GM12878 (cell line): ENCODE measurements around the gene MIXL1. TPM values are rescaled to one million over a fixed set of nuclear protein-coding genes. Genes with fewer than 3 reads are reported as not detected.

ENCODE experiments used
- ATAC-seq: fragments of 200-7000 bp; cut with Tn5 transposase; 3 replicates; pipeline ENCODE4 v1.9.1; 2020; ENCODE audit warnings: mild to moderate bottlenecking, moderate library complexity
- BruUV-seq: library from RNA; stranded (reverse); fragments of 400-500 nt; replicated peaks from 2 replicates; lab custom pipeline; 2021; lab: Mats Ljungman, UMichigan
- CTCF ChIA-PET: fragments of 300-600 bp; sonication (Branson Sonifier 250); formaldehyde crosslinking; extraction: SDS; loops from one replicate; lab custom pipeline; 2021; ENCODE audit warnings: inconsistent platforms; lab: Yijun Ruan, JAX
- POLR2A ChIA-PET: fragments of 350-600 bp; formaldehyde crosslinking; extraction: SDS; loops from one replicate; lab custom pipeline; 2021; ENCODE audit warnings: inconsistent platforms; lab: Charles Lee
- RAD21 ChIA-PET: fragments of 300-600 bp; sonication (Branson Sonifier 250); formaldehyde crosslinking; loops from one replicate; lab custom pipeline; 2023; ENCODE audit warnings: antibody characterized with exemption; ENCODE audit not compliant: unreplicated experiment; lab: Charles Lee
- SMC1A ChIA-PET: fragments of 300-600 bp; sonication (Branson Sonifier 250); formaldehyde crosslinking; loops from one replicate; lab custom pipeline; 2023; ENCODE audit not compliant: unreplicated experiment, uncharacterized antibody; lab: Charles Lee
- DNase-seq: peaks from one replicate; pipeline ENCODE4 v3.0.0-alpha.2; 2011; ENCODE audit warnings: low read depth, low spot score
- FAIRE-seq: peaks from 3 replicates; lab custom pipeline; 2011; peaks lifted over from hg19 to GRCh38; lab: Jason Lieb, UNC
- H2AFZ ChIP-seq: 2 replicates; pipeline ENCODE4 v1.6.0; 2011; ENCODE audit warnings: low read depth, low read length, control low read depth; ENCODE audit not compliant: control insufficient read depth
- H3K27ac ChIP-seq: 2 replicates; pipeline ENCODE4 v1.5.1; 2011; ENCODE audit warnings: control low read depth; ENCODE audit not compliant: control insufficient read depth, insufficient read depth
- H3K27me3 ChIP-seq, 2 experiments: replicated peaks in 1 of 2; 2 replicates each; pipeline versions ENCODE4 v1.6.0 to v1.6.1; 2011; ENCODE audit warnings: low read length in 1 of 2; ENCODE audit not compliant: control insufficient read depth in 2 of 2, insufficient read depth in 2 of 2
- H3K36me3 ChIP-seq, 2 experiments: 2 replicates each; pipeline ENCODE4 v1.5.1; 2011; ENCODE audit warnings: low read length in 1 of 2; ENCODE audit not compliant: control insufficient read depth in 2 of 2, insufficient read depth in 2 of 2
- H3K4me1 ChIP-seq: 2 replicates; pipeline ENCODE4 v1.6.1; 2011; ENCODE audit warnings: mild to moderate bottlenecking, low read length, moderate library complexity, mixed read lengths; ENCODE audit not compliant: control insufficient read depth, insufficient read depth
- H3K4me2 ChIP-seq: 2 replicates; pipeline ENCODE4 v1.6.0; 2011; ENCODE audit warnings: control low read depth; ENCODE audit not compliant: control insufficient read depth, insufficient read depth
- H3K4me3 ChIP-seq: fragments of 200-600 bp; sonication (generic); 2 replicates; pipeline ENCODE4 v1.5.1; 2016
- H3K79me2 ChIP-seq: 2 replicates; pipeline ENCODE4 v1.6.0; 2011; ENCODE audit warnings: low read length; ENCODE audit not compliant: control insufficient read depth, insufficient read depth
- H3K9ac ChIP-seq: 2 replicates; pipeline ENCODE4 v1.8.0; 2011; ENCODE audit warnings: low read length, control low read depth, mixed read lengths; ENCODE audit not compliant: control insufficient read depth, insufficient read depth
- H3K9me3 ChIP-seq: replicated peaks from 3 replicates; pipeline ENCODE4 v1.5.1; 2011; ENCODE audit warnings: mild to moderate bottlenecking, low read length; ENCODE audit not compliant: control insufficient read depth, insufficient read depth
- H4K20me1 ChIP-seq: 2 replicates; pipeline ENCODE4 v1.6.0; 2011; ENCODE audit not compliant: control insufficient read depth, insufficient read depth
- KLF5 ChIP-seq: fragments of 450-650 bp; IDR thresholded peaks from 2 replicates; pipeline ENCODE4 v1.6.1; 2014; ENCODE audit warnings: mild to moderate bottlenecking; ENCODE audit not compliant: partially characterized antibody
- MTA3 ChIP-seq: IDR thresholded peaks from 2 replicates; pipeline ENCODE4 v1.6.1; 2012; ENCODE audit warnings: low read length, inconsistent platforms, borderline replicate concordance
- NBN ChIP-seq: fragments of 450-650 bp; IDR thresholded peaks from 2 replicates; pipeline ENCODE4 v1.6.1; 2016
- NR2C2 ChIP-seq: IDR thresholded peaks from 2 replicates; pipeline ENCODE4 v1.6.1; 2011; ENCODE audit warnings: borderline replicate concordance, low read depth; ENCODE audit not compliant: control insufficient read depth, insufficient read length
- NRF1 ChIP-seq: conservative IDR thresholded peaks from 2 replicates; pipeline ENCODE4 v1.6.1; 2011; ENCODE audit warnings: mild to moderate bottlenecking, low read depth, low read length, improper control_type of control experiment
- RCOR1 ChIP-seq: conservative IDR thresholded peaks from 2 replicates; pipeline ENCODE4 v1.6.1; 2012; ENCODE audit warnings: low read depth, low read length, improper control_type of control experiment
- SPI1 ChIP-seq: IDR thresholded peaks from 2 replicates; pipeline ENCODE4 v1.6.1; 2011; ENCODE audit warnings: low read depth, mild to moderate bottlenecking, low read length, moderate library complexity, borderline replicate concordance; ENCODE audit not compliant: insufficient read depth
- WGBS: methylation state at CpG from one replicate; pipeline ENCODE4 v1.1.6; 2016; ENCODE audit warnings: low lambda C conversion rate; ENCODE audit not compliant: insufficient replicate concordance, insufficient coverage; ENCODE audit errors: missing lambda C conversion rate; 5-methylcytosine and 5-hydroxymethylcytosine counted together
- in situ Hi-C: fragments of 300-500 bp; cut with MboI; formaldehyde crosslinking; loops from 9 replicates; pipeline ENCODE4 v1.14.3; 2018; ENCODE audit warnings: mixed read lengths
- intact Hi-C: fragments of 100-400 bp; cut with micrococcal nuclease; formaldehyde crosslinking; loops from one replicate; pipeline ENCODE4 v1.14.2; 2022; ENCODE audit not compliant: unreplicated experiment
- polyA plus RNA-seq, 11 experiments: library from polyadenylated mRNA; depleted of rRNA in 4 of 11; unstranded in 6 of 11; stranded (reverse) in 5 of 11; fragments of >200 nt; fragmentation: Nextera tagmentation in 4 of 11; fragmentation: Illumina TruSeq in 1 of 11; extraction: Ambion mirVana in 4 of 11; extraction: Trizol in 1 of 11; gene quantifications; 1 replicate in 1 of 11; 2 replicates in 10 of 11; pipeline versions ENCODE4 v1.2.1 to v1.2.3, GENCODE V29; 2011 to 2016; ENCODE audit warnings: inconsistent platforms in 2 of 11, missing spikeins in 2 of 11, low read depth in 1 of 11
- total RNA-seq, 4 experiments: library from RNA; depleted of rRNA in 3 of 4; stranded (reverse); fragments of >200 nt in 3 of 4; fragmentation: Illumina TruSeq in 1 of 4; extraction: Trizol in 1 of 4; gene quantifications; 2 replicates each; pipeline versions ENCODE4 v1.2.1 to v1.2.3, GENCODE V29; 2013 to 2021

MIXL1 gene
- total and polyA plus RNA-seq, 10 of the 15 experiments (the other 5 are each of a cell fraction or from before 2014, with no cell fraction given) = 0.11 to 0.25 (median 0.20) TPM; not detected in 2

DNA sequence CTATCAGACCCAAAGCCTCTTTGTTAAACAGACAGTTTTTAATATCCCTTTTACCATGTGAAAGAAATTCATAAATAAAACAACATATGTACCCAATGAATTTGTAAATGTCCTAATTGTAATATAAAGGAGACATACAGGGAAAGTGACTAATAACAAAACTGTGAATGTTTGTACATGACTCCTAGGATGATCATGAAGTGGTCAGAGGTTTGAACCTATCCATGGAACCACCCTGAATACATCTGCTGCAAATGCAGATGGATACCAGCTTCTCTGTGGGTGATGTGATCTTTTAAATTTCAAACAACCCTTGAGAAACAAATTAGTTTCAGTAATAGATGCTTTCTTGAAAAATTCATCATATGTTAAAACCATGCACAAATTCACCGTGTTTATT is 20.2 kb upstream of the MIXL1 start:
- DNase-seq = no peak
- Histone ChIP-seq H3K4me3 (no peak overlapping the region), H3K4me2 (no peak overlapping the region), H4K20me1 (no peaks in the 10 kb centered on the region), H2AFZ (no peak overlapping the region), H3K9ac (no peak overlapping the region), H3K4me1 (peaks cover 3% of the 10 kb centered on the region; the same call in 1 of the 2 replicates), H3K27me3 (no peaks in the 10 kb centered on the region), H3K36me3 (no peaks in the 10 kb centered on the region), H3K27ac (no peak overlapping the region), H3K79me2 (no peaks in the 10 kb centered on the region), H3K9me3 (no peaks in the 10 kb centered on the region)
- in situ Hi-C loops = no loop called here
- WGBS = 90% methylated on average over 1 of the region's 1 CpG
- no peak for TF ChIP-seq NR2C2
- no peak for TF ChIP-seq NBN
- TF ChIP-seq MTA3 = no peak
- TF ChIP-seq RCOR1 = no peak
- no peak for TF ChIP-seq NRF1
- POLR2A ChIA-PET = no interaction called here
- no TSS peak for BruUV-seq
- intact Hi-C loops = no loop called here
- ATAC-seq = no peak
- SMC1A ChIA-PET = interaction anchor here (1.4 to 3.5 kb wide), 3 partner anchors 78 to 204 kb away, joined by 7 to 35 read pairs (median 8); partner anchors contain the start of gene PARP1
- FAIRE-seq = no peak
- CTCF ChIA-PET = interaction anchor here (1.2 to 16.0 kb wide), 4 partner anchors 20 to 203 kb away, joined by 5 to 505 read pairs (median 48); no protein-coding TSS in a partner anchor
- RAD21 ChIA-PET = interaction anchor here (0.7 to 3.6 kb wide), 3 partner anchors 78 to 129 kb away, joined by 3 to 46 read pairs (median 34); no protein-coding TSS in a partner anchor

DNA sequence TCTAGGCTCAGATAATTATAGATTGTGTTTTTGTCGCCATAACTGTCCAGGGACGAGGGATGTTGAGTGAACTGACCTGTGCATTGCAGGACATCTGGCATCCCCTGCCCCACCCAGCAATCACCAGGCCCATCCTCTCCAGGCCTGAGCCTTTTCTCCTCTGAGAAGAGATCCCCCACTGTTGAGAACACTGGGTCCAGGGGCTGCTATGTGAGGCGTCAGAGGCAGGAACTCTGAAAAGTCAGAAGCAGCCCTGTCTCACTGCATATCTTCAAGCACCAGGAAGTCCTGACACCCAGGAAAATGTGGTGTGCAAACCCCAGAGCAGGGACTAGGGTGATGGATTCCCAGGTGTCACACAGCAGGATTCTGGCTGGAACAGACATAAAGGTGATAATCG is 19.8 kb upstream of the MIXL1 start:
- CTCF ChIA-PET = interaction anchor here (16.0 kb wide), 1 partner anchor 76 kb away, joined by 505 read pairs; no protein-coding TSS in a partner anchor
- no peak overlapping the region for H3K4me3 ChIP-seq
- in situ Hi-C loops = no loop called here

More for the DNA sequence above, 19.8 kb upstream of the MIXL1 start:
- H3K36me3 ChIP-seq = no peaks in the 10 kb centered on the region
- DNase-seq = no peak
- no peak for FAIRE-seq
- BruUV-seq = no TSS peak
- ATAC-seq = no peak
- no peaks in the 10 kb centered on the region for H3K9me3 ChIP-seq
- peaks cover 3% of the 10 kb centered on the region; the same call in 1 of the 2 replicates for H3K4me1 ChIP-seq
- SMC1A ChIA-PET = no interaction called here
- H2AFZ ChIP-seq = no peak overlapping the region
- no peaks in the 10 kb centered on the region for H4K20me1 ChIP-seq
- H3K4me2 ChIP-seq = no peak overlapping the region
- TF ChIP-seq SPI1 (no peak), KLF5 (no peak), RCOR1 (no peak)
- H3K9ac ChIP-seq = no peak overlapping the region
- no peaks in the 10 kb centered on the region for H3K27me3 ChIP-seq
- intact Hi-C loops = no loop called here
- H3K79me2 ChIP-seq = no peaks in the 10 kb centered on the region
- no peak overlapping the region for H3K27ac ChIP-seq
- RAD21 ChIA-PET = no interaction called here
- POLR2A ChIA-PET = no interaction called here
- WGBS = 86% methylated on average over 4 of the region's 4 CpGs
